ENCODE results near the gene ORMDL2. TPM values are rescaled to one million over a fixed set of nuclear protein-coding genes. Genes with fewer than 3 reads are reported as not detected.

The ORMDL2 gene
- polyA plus RNA-seq, 1 donor from 2014 or later, result 11.5 TPM

DNA sequence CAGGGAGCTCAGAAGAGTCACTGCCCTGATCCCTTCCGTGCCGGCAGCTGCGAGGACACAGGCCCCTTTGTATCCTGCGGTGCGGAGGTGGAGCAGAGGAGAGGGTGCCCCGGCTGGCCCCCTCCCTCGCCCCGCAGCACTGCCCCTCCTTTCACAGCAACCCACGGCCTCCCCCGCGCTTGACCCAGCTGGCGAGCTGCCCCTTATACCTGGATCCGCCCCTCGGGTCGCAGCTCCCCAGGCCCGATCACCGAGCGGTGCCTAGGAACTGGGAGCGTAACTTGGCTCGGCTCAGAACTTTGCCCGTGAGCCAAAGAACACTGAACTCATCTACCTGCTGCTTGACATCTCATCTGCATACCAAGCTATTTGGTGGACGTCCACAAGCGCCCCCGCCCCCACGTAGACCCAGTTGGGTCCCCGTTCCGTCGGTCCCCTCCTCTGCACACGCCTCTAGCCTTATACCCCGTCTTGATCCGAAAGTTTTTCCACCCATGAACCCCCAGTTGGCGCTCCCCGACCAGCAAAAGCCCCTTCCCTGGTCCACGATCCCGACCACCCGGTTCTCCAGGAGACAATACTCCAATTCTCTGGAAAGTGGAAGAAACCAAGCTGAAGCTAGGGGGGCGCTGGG lies 12.2 kb downstream of the ORMDL2 start:
- Histone ChIP-seq H3K27ac (ENCODE audit: low read length) (peak overlapping the region; percentile 100), H3K9me2 (ENCODE audit: insufficient read depth, low read length) (no peaks in the 10 kb centered on the region), H3K36me3 (ENCODE audit: insufficient read depth, low read length) (no peaks in the 10 kb centered on the region), H4K20me1 (ENCODE audit: insufficient read depth) (no peaks in the 10 kb centered on the region), H3K9me3 (ENCODE audit: low read length) (no peaks in the 10 kb centered on the region), H3F3A (ENCODE audit: insufficient read depth, low read length, poor library complexity, severe bottlenecking) (peaks cover 7% of the 10 kb centered on the region), H2AFZ (ENCODE audit: low read depth, low read length) (peak overlapping the region; percentile 63), H3K4me2 (ENCODE audit: low read length) (peak overlapping the region; percentile 37), H3K79me2 (replicated peaks; ENCODE audit: insufficient read depth, low read length) (peaks cover 45% of the 10 kb centered on the region), H3K9ac (ENCODE audit: low read length) (peak overlapping the region; percentile 100), H3K4me3 (ENCODE audit: low read length) (peak overlapping the region; percentile 100), H3K27me3 (ENCODE audit: insufficient read depth, low read depth, low read length) (no peaks in the 10 kb centered on the region)
- TF ChIP-seq TAF1 (IDR thresholded peaks at IDR 0.05; ENCODE audit: low read depth), result peak; percentile 96
- no peak for TF ChIP-seq EP300 (conservative IDR thresholded peaks at IDR 0.05; ENCODE audit: poor library complexity, severe bottlenecking)
- TF ChIP-seq RAD21 (conservative IDR thresholded peaks at IDR 0.05), result no peak
- TF ChIP-seq SMC3 (conservative IDR thresholded peaks at IDR 0.05; ENCODE audit: poor library complexity), result no peak
- TF ChIP-seq POLR2AphosphoS5 (IDR thresholded peaks at IDR 0.05), result peak; percentile 92
- TF ChIP-seq MXI1 (conservative IDR thresholded peaks at IDR 0.05; ENCODE audit: poor library complexity, severe bottlenecking), result no peak
- TF ChIP-seq, protein P1, sequence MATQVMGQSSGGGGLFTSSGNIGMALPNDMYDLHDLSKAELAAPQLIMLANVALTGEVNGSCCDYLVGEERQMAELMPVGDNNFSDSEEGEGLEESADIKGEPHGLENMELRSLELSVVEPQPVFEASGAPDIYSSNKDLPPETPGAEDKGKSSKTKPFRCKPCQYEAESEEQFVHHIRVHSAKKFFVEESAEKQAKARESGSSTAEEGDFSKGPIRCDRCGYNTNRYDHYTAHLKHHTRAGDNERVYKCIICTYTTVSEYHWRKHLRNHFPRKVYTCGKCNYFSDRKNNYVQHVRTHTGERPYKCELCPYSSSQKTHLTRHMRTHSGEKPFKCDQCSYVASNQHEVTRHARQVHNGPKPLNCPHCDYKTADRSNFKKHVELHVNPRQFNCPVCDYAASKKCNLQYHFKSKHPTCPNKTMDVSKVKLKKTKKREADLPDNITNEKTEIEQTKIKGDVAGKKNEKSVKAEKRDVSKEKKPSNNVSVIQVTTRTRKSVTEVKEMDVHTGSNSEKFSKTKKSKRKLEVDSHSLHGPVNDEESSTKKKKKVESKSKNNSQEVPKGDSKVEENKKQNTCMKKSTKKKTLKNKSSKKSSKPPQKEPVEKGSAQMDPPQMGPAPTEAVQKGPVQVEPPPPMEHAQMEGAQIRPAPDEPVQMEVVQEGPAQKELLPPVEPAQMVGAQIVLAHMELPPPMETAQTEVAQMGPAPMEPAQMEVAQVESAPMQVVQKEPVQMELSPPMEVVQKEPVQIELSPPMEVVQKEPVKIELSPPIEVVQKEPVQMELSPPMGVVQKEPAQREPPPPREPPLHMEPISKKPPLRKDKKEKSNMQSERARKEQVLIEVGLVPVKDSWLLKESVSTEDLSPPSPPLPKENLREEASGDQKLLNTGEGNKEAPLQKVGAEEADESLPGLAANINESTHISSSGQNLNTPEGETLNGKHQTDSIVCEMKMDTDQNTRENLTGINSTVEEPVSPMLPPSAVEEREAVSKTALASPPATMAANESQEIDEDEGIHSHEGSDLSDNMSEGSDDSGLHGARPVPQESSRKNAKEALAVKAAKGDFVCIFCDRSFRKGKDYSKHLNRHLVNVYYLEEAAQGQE (IDR thresholded peaks at IDR 0.05; ENCODE audit: borderline replicate concordance), result peak; percentile 98

DNA sequence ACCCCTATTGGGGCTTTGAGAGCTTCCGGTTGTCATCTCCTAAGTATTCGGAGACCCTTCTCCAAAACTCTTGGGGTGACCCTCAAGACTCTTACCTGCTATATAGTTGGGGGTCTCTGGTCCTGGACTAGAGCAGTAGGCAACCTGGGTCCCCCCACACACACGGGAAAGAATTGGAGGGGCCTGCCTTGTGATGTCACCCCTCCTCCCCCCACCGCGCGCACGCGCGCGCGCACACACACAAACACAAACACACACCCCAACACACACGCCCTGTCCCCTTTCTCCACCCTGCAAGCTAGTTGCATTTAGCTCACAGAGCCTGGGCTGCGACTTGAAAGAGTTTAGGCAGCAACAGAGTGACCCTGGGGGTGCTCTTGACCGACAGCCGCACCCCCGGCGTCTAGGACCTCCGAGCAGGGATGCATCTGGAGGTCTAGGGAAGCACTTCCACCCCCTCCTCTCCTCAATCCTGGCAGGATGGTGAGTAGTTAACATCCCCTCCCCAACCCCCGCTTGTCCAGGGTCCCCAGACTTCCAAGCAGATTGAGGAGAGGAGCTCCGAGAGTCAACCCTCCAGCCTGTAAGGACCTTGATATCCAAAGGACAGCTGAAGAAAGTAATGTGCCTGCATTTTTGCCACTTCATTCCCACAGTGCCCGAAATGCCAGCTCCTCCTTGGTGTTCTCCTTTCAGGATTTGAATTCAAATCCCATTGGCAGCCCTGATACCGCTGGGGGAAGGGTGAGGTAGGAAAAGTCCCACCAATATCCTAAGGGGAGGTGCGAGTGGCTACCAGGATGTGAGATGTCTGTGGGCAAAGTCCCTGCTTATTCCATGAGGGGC lies 13.0 kb downstream of the ORMDL2 start:
- Histone ChIP-seq H3K9ac (ENCODE audit: low read length) (peak overlapping the region; percentile 100), H4K20me1 (ENCODE audit: insufficient read depth) (no peaks in the 10 kb centered on the region), H3K9me2 (ENCODE audit: insufficient read depth, low read length) (no peaks in the 10 kb centered on the region), H3F3A (ENCODE audit: insufficient read depth, low read length, poor library complexity, severe bottlenecking) (peaks cover 7% of the 10 kb centered on the region), H3K79me2 (replicated peaks; ENCODE audit: insufficient read depth, low read length) (peaks cover 40% of the 10 kb centered on the region), H3K27ac (ENCODE audit: low read length) (peak overlapping the region; percentile 100), H3K36me3 (ENCODE audit: insufficient read depth, low read length) (no peaks in the 10 kb centered on the region), H3K4me3 (ENCODE audit: low read length) (peak overlapping the region; percentile 100), H3K27me3 (ENCODE audit: insufficient read depth, low read depth, low read length) (no peaks in the 10 kb centered on the region), H2AFZ (ENCODE audit: low read depth, low read length) (peak overlapping the region; percentile 63), H3K4me2 (ENCODE audit: low read length) (peak overlapping the region; percentile 90), H3K9me3 (ENCODE audit: low read length) (no peaks in the 10 kb centered on the region)
- TF ChIP-seq EP300 (conservative IDR thresholded peaks at IDR 0.05; ENCODE audit: poor library complexity, severe bottlenecking) (no peak), TAF1 (IDR thresholded peaks at IDR 0.05; ENCODE audit: low read depth) (peak; percentile 79), SMC3 (conservative IDR thresholded peaks at IDR 0.05; ENCODE audit: poor library complexity) (peak; percentile 13), RAD21 (conservative IDR thresholded peaks at IDR 0.05) (peak; percentile 31), POLR2AphosphoS5 (IDR thresholded peaks at IDR 0.05) (peak; percentile 70), EZH2 (IDR thresholded peaks at IDR 0.05; ENCODE audit: borderline replicate concordance, insufficient read depth, low read length, poor library complexity, severe bottlenecking) (no peak), MXI1 (conservative IDR thresholded peaks at IDR 0.05; ENCODE audit: poor library complexity, severe bottlenecking) (peak; percentile 54)
- TF ChIP-seq, protein P2, sequence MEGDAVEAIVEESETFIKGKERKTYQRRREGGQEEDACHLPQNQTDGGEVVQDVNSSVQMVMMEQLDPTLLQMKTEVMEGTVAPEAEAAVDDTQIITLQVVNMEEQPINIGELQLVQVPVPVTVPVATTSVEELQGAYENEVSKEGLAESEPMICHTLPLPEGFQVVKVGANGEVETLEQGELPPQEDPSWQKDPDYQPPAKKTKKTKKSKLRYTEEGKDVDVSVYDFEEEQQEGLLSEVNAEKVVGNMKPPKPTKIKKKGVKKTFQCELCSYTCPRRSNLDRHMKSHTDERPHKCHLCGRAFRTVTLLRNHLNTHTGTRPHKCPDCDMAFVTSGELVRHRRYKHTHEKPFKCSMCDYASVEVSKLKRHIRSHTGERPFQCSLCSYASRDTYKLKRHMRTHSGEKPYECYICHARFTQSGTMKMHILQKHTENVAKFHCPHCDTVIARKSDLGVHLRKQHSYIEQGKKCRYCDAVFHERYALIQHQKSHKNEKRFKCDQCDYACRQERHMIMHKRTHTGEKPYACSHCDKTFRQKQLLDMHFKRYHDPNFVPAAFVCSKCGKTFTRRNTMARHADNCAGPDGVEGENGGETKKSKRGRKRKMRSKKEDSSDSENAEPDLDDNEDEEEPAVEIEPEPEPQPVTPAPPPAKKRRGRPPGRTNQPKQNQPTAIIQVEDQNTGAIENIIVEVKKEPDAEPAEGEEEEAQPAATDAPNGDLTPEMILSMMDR (IDR thresholded peaks at IDR 0.05; ENCODE audit: poor library complexity, severe bottlenecking), result peak; percentile 31
- TF ChIP-seq, protein P1 (IDR thresholded peaks at IDR 0.05; ENCODE audit: borderline replicate concordance), result no peak
